ENCODE data around the gene PDE4D.

DNA sequence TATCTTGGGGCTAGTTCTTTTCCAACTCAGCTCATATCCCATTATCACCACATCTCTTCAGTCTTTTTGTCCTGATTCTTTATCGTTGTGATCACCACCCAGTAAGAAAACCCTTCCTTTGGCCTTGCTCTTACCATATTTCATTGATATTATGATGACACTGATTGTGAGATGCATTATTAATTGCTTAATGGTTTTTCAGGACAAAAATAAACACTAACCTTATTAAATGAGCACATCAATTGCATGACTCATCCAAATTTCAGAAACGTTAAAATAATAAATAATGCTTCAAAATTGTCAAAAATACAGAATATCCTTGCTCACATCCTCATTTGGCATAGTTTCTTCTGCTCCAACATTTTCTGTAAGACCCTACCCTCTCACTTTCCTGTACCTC is 270.7 kb downstream of the PDE4D start:
- TF ChIP-seq, protein P1, sequence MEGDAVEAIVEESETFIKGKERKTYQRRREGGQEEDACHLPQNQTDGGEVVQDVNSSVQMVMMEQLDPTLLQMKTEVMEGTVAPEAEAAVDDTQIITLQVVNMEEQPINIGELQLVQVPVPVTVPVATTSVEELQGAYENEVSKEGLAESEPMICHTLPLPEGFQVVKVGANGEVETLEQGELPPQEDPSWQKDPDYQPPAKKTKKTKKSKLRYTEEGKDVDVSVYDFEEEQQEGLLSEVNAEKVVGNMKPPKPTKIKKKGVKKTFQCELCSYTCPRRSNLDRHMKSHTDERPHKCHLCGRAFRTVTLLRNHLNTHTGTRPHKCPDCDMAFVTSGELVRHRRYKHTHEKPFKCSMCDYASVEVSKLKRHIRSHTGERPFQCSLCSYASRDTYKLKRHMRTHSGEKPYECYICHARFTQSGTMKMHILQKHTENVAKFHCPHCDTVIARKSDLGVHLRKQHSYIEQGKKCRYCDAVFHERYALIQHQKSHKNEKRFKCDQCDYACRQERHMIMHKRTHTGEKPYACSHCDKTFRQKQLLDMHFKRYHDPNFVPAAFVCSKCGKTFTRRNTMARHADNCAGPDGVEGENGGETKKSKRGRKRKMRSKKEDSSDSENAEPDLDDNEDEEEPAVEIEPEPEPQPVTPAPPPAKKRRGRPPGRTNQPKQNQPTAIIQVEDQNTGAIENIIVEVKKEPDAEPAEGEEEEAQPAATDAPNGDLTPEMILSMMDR (IDR thresholded peaks at IDR 0.05): no peak
- no peak for TF ChIP-seq POLR2A (IDR thresholded peaks at IDR 0.05)
